GM18499 (cell line): ENCODE data around the gene CCNI2.

Source experiments
- ATAC-seq: cut with Tn5 transposase; IDR thresholded peaks from one replicate; pipeline ENCODE4 v1.9.1; 2021; ENCODE audit warnings: moderate number of reproducible peaks; ENCODE audit not compliant: insufficient read depth, unreplicated experiment

Gene CCNI2

GRCh38 chr5:132764671-132765238 is 17.5 kb downstream of the CCNI2 start:
- no peak for ATAC-seq

DNA sequence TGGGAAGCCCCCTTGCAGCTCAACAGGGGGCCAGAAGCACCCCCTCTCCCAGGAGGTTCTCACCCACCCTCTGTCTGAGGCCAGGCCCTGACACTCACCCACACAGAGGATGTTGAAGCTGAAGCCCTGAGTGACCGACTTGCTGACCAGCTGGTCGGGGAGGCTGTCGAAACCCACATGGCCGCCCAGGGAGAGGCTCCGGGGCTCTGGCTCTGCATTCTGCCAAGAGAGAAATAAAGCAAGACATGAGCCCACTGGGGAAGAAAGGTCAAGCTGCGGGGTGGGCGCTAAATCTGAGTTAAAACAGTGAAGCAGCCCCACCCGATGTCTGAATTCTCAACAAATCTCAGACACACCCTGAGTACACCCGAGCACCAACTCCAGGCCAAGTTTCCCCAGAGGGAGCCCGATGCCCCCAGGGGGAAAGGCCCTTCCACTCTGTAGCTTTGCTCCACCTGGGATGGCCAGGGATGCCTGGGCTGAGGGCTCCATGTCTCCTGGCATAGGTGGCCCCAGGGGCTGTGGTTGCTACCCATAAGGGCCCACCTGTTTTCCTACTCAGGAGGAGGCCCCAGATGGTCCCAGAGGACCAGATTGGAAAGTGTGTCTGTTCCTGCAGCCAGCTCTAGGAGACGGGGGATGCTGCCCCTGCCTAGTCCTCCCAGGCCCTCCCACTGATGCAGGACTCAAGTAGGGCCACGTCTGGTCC is 18.2 kb downstream of the CCNI2 start:
- ATAC-seq = no peak

GRCh38 chr5:132766020-132766805 is 19.0 kb downstream of the CCNI2 start:
- no peak for ATAC-seq

- no peak for ATAC-seq
These were observed 19.5 kb downstream of the CCNI2 start for GRCh38 chr5:132766806-132767055.

- no peak for ATAC-seq
These were observed 19.9 kb downstream of the CCNI2 start for GRCh38 chr5:132767150-132767549.

DNA sequence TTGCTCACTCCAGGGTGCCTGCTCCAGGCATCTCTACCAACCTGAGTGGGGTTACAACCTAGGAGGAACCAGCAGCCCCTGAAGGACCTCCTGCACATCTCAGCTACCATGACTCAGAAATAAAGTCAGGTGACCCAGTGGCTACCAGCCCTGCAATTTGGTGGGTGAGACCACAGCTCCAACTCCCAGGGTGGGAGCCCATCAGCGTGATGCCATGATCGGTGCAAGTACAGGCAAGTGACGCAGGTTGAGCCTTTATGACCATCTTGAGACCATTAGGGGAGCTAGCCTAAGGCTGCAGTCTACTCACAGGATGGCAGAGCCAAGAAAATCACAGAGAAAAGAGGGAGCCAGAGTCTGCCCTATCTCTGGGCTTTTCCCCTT is 21.3 kb downstream of the CCNI2 start:
- ATAC-seq = no peak

- ATAC-seq = no peak
These were observed 23.4 kb downstream of the CCNI2 start for GRCh38 chr5:132770476-132771159.

- ATAC-seq = no peak
These were observed 24.3 kb downstream of the CCNI2 start for GRCh38 chr5:132771503-132771998.

DNA sequence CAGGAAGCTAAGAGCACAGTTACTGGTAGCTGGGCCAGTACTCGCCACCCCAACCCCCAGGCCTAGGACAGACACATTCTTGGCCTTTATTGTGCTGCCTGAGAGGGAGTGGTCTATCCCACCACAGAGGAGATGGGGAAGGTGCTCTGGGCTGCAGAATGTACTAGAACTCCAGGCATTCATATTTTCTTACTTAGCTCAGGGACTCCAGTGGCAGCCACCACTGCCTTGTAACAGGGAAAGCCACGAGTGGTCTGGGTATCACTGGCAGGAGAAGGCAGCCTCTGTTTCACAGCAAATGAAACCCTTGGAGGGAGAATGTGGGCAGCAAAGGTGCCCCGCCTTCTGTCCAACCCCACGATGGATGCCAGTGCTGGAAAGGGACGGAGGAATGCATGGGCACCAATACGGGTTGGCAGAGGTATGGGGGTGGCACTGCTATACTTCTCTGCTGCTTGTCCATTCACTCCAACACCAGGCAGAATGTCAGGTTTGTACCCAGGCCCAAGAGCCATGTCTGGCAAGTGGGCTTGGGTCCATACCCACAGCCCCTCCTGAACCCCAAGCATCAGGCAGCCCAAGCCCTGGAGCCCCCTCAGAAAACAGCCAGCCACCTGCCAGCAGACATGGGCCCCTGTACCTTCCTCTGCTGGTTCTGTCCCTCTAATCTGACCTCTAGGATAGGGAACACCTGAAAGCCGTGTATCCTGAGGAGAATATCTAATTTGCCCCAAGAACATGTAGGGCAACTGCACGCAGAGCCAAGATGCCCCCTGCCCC is 25.3 kb downstream of the CCNI2 start:
- ATAC-seq = no peak

DNA sequence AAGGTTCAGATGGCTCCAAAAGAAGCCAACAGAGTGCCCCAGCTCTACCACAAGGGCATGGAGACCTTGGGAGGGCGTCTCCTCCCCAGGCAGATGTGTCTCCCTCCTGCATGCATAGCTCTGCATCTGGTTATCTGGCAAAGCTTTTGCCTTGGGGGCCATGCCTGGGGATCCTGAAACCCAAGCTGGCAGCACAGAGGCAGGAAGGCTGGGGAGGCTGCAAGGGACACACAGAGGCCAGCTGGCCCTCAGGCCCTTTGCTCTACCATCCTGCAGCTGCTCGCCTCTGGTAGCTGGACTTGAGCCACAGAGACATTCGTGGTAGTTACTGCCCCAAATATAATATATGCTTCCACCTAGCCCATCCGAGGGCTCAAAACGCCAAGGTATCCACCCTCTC is 25.9 kb downstream of the CCNI2 start:
- ATAC-seq = no peak

DNA sequence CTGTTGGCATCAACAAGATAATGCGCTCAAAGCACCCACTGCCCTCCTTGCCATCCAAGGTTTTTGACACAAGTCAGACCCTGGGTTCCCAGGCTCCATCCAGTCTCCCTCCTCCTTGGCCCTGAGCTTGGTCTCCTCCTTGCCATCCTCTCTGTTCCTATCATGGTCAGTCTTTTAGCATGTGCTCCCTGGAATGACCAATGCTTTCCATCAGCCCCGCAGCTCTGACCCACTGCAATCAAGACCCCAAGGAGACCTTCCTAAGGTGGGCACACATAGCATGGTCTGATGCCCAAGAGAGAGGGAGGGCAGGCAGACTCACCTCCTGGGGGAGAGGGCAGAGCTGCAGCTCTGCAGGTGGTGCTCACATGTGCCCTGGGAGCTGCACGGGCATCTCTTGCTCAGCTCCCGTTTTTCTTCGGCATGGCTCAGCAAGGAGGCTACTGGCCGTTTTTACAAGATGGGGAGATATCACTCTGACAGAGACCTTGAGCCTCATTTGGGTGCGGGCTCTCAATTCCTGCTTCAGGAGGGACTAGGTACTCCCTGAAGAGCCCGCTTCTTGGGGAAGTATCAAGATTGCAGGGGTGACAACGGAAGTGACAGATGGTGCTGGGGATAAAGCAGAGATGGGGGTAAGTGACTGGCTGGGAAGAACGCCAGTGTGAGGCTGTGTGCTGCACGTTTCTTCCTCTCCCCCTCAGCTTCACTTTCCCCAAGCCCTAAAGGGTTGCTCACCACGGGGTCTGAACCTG is 26.6 kb downstream of the CCNI2 start:
- no peak for ATAC-seq

- ATAC-seq = no peak
These were observed 27.2 kb downstream of the CCNI2 start for GRCh38 chr5:132774406-132774805.

GRCh38 chr5:132774896-132775295 is 27.7 kb downstream of the CCNI2 start:
- ATAC-seq = no peak

GRCh38 chr5:132775476-132775961 is 28.3 kb downstream of the CCNI2 start:
- no peak for ATAC-seq

GRCh38 chr5:132776131-132776937 is 29.1 kb downstream of the CCNI2 start:
- no peak for ATAC-seq

DNA sequence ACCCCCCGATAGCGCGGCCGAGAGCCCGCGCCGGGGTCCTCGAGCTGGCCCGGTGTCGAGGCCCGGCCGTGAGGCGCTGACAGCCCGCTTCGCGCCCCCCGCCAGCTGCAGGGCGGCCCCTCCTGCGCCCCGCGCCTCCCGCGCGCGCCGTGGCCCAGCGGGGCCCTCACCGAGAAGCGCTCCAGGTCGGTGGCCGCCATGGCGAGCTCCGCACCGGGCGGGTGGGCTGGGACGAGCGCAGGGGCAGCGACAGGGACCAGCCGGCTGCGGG is 29.6 kb downstream of the CCNI2 start:
- no peak for ATAC-seq

GRCh38 chr5:132777209-132778069 is 30.2 kb downstream of the CCNI2 start, which contains the start of gene SEPTIN8:
Gene SEPTIN8 (minus strand): TSS chr5:132777239. CDS start chr5:132777137, 102 bp downstream.
- no peak for ATAC-seq

DNA sequence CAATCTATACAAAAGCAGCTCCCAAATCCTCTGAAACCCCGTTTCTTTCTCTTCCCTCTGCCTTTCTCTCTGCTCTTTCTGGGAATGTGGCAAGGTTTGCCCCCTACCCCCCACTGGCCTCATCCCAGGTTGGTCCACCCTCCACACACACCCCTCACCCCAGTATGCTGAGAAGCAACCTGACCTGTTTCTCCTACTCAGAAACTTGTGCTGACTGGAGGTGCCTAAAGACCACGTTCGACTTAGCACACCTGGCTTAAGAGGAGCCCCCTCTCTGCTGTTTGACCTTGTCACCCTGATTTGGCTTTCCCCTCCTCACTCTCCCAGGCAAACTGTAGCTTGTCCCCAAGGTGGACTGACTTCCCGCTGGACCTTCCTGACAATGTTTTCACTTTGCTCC is 30.9 kb downstream of the CCNI2 start:
- ATAC-seq = no peak
